ENCODE results near the gene MRPS10.

DNA sequence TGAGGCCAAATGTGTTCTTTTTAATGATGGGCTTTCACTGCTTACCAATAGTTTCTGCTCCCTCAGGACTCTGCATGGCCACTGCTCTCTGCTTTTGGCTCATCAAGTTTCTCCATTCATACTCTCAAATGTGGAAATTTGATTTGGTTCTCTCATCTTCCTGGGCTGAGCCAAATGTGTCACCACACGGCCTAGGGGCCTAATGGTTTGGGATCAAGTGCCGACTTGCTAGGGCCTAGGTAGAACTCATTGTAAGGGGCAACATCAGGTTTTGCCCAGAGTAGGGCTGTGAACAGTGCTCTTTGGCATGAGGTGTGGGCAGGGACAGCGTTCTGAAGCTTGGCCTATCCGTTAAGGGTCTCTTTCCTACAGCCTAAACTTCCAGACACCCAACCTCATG lies 3.9 kb upstream of the MRPS10 start:
- TF ChIP-seq, protein P1, sequence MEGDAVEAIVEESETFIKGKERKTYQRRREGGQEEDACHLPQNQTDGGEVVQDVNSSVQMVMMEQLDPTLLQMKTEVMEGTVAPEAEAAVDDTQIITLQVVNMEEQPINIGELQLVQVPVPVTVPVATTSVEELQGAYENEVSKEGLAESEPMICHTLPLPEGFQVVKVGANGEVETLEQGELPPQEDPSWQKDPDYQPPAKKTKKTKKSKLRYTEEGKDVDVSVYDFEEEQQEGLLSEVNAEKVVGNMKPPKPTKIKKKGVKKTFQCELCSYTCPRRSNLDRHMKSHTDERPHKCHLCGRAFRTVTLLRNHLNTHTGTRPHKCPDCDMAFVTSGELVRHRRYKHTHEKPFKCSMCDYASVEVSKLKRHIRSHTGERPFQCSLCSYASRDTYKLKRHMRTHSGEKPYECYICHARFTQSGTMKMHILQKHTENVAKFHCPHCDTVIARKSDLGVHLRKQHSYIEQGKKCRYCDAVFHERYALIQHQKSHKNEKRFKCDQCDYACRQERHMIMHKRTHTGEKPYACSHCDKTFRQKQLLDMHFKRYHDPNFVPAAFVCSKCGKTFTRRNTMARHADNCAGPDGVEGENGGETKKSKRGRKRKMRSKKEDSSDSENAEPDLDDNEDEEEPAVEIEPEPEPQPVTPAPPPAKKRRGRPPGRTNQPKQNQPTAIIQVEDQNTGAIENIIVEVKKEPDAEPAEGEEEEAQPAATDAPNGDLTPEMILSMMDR (IDR thresholded peaks at IDR 0.05) = no peak
- no peak for TF ChIP-seq EP300 (IDR thresholded peaks at IDR 0.05)
- TF ChIP-seq POLR2A (IDR thresholded peaks at IDR 0.05) = no peak
- TF ChIP-seq POLR2AphosphoS5 (IDR thresholded peaks at IDR 0.05) = no peak
